Measurements from ENCODE around the gene ARRDC4.
"Not testable (repeated sequence)": the region's sequence is repeated elsewhere in the genome, so short reads cannot be mapped to it uniquely, and the experiment has no call there.

ARRDC4 gene

GRCh38 chr15:97976129-97976528, 15.6 kb downstream of the ARRDC4 start:
- H3K36me3 Mint-ChIP-seq (ENCODE audit: insufficient read depth), result no peaks in the 10 kb centered on the region
- DNase-seq (ENCODE audit: low spot score in 2 of 2), result no peak
- H3K4me1 Mint-ChIP-seq, result no peaks in the 10 kb centered on the region
- no peak overlapping the region for H3K27ac Mint-ChIP-seq (ENCODE audit: low read depth)
- peaks cover 4% of the 10 kb centered on the region for H3K9me3 Mint-ChIP-seq
- no peak for ATAC-seq (replicated peaks; ENCODE audit: extremely low read depth, poor library complexity, severe bottlenecking)
- H3K27me3 Mint-ChIP-seq, result no peaks in the 10 kb centered on the region
- no peak overlapping the region for H3K4me3 Mint-ChIP-seq

DNA sequence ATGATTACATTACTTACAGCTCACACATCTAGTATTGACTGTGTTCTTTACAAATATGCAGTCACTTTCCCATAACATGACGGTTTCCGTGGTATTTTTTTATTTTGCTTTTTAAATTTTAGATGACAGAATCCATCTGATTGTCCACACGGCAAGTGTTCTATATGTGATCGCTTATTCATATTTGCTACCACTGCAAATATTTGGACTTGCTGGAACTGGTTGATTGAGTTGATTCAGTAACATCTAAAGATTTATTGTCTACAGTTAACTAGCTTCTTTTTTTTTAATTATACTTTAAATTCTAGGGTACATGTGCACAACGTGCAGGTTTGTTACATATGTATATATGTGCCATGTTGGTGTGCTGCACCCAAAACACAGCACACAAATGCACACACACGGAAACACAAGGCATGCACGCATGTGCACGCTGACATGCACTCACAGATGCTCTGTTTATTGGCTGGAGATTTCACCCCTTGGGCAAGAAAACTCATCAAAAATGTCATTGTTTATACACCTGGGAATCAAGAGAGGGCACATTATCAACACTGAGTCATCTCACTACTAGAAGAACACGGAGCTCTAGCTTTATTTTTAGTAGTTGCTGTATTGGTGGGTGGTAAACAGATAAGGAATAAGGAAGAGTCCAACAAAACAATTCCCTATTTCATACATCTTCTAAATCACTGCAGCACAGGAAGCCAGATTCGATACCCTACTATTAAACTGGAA, 16.4 kb downstream of the ARRDC4 start:
- H3K27me3 Mint-ChIP-seq, result no peaks in the 10 kb centered on the region
- H3K27ac Mint-ChIP-seq (ENCODE audit: low read depth), result no peak overlapping the region
- no peaks in the 10 kb centered on the region for H3K9me3 Mint-ChIP-seq
- DNase-seq (ENCODE audit: low spot score in 2 of 2) (no peak), ATAC-seq (replicated peaks; ENCODE audit: extremely low read depth, poor library complexity, severe bottlenecking) (no peak)
- no peak overlapping the region for H3K4me3 Mint-ChIP-seq
- no peaks in the 10 kb centered on the region for H3K4me1 Mint-ChIP-seq
- no peaks in the 10 kb centered on the region for H3K36me3 Mint-ChIP-seq (ENCODE audit: insufficient read depth)

- no peaks in the 10 kb centered on the region for H3K4me1 Mint-ChIP-seq
- no peak overlapping the region for H3K4me3 Mint-ChIP-seq
- H3K36me3 Mint-ChIP-seq (ENCODE audit: insufficient read depth), result no peaks in the 10 kb centered on the region
- no peak overlapping the region for H3K27ac Mint-ChIP-seq (ENCODE audit: low read depth)
- DNase-seq (ENCODE audit: low spot score in 2 of 2) (no peak), ATAC-seq (replicated peaks; ENCODE audit: extremely low read depth, poor library complexity, severe bottlenecking) (no peak)
- no peaks in the 10 kb centered on the region for H3K27me3 Mint-ChIP-seq
- no peaks in the 10 kb centered on the region for H3K9me3 Mint-ChIP-seq
Measured at GRCh38 chr15:97977734-97978133, 17.2 kb downstream of the ARRDC4 start.

DNA sequence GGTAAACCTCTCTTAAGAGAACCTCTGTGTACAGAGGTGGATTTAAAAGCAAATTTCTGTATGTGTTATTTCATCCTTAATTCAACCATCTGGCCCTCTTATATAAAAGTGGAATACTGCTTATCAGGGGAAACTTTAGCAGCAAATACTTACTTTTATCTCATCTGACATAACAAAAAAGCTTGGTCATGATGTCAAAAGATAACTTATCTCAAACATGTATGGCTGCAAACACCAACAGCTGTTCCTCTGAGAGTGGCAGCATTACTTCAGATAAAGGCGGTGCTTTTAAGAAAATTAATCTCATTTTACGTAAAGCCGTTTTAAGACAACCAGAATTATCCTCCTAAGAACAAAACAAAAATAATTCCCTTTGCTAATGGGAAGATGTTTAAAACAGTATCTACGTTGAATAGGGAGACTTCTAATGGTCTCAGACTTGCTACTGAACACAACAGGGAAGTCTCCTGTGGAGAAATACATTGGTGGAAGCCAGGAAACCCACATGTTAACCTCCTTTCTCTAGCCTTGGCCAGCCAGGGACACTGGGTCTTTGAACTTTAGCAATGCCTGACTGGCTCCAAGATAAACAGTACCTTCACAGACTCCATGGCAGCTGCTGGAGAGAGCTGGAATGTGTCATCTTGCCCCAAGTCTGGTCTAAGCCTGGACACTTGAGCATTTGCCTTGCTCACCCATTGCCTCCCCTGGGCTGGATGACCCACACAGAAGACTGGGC, 18.1 kb downstream of the ARRDC4 start:
- no peak for DNase-seq (ENCODE audit: low spot score in 2 of 2)
- H3K4me3 Mint-ChIP-seq, result no peak overlapping the region

DNA sequence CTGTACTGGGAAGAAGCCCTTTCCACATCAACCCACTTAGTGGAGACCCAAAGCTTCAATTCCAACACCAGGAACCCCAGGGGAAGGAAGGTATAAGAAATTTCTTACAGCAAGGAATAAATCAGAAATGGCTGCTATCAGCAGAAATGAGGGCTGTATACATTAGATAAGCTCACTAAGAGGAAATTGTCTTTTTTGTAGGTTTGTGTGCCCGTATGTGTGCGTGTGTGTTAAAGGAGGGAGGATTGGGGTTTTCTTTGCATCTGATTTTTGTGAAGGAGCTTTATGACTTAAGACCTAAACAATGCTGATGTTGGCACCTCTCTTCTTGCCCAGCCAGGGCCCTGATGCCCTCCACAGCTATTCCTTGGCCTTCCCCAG, 18.6 kb downstream of the ARRDC4 start:
- Mint-ChIP-seq H3K9me3 (no peaks in the 10 kb centered on the region), H3K4me1 (no peaks in the 10 kb centered on the region), H3K27me3 (no peaks in the 10 kb centered on the region), H3K36me3 (ENCODE audit: insufficient read depth) (no peaks in the 10 kb centered on the region), H3K27ac (ENCODE audit: low read depth) (no peak overlapping the region), H3K4me3 (no peak overlapping the region)
- ATAC-seq (replicated peaks; ENCODE audit: extremely low read depth, poor library complexity, severe bottlenecking) (no peak), DNase-seq (ENCODE audit: low spot score in 2 of 2) (no peak)

More for the DNA sequence above, 18.1 kb downstream of the ARRDC4 start:
- Mint-ChIP-seq H3K9me3 (no peaks in the 10 kb centered on the region), H3K27me3 (no peaks in the 10 kb centered on the region), H3K4me1 (no peaks in the 10 kb centered on the region), H3K27ac (ENCODE audit: low read depth) (no peak overlapping the region), H3K36me3 (ENCODE audit: insufficient read depth) (no peaks in the 10 kb centered on the region)
- ATAC-seq (replicated peaks; ENCODE audit: extremely low read depth, poor library complexity, severe bottlenecking), result no peak

DNA sequence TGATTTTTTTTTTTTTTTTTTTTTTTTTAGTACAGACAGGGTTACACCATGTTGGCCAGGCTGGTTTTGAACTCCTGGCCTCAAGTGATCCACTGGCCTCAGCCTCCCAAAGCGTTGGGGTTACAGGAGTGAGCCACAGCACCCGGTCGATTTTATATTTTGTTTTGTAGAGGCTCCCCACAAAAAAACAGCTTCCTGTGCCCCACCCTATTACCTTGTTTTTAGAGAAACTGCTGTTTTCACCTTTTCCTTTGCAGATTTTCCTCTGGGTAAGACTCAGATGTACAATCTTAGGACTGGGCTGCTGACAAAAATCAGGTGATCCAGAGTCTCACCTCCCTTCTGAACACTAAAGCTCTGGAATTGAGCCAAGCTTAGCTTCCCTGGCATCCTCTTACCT, 20.6 kb downstream of the ARRDC4 start:
- ATAC-seq (replicated peaks; ENCODE audit: extremely low read depth, poor library complexity, severe bottlenecking) (no peak), DNase-seq (ENCODE audit: low spot score in 2 of 2) (no peak)
- Mint-ChIP-seq H3K27me3 (no peaks in the 10 kb centered on the region), H3K36me3 (ENCODE audit: insufficient read depth) (no peaks in the 10 kb centered on the region), H3K4me3 (no peak overlapping the region), H3K4me1 (no peaks in the 10 kb centered on the region), H3K9me3 (peaks cover 4% of the 10 kb centered on the region), H3K27ac (ENCODE audit: low read depth) (no peak overlapping the region)

DNA sequence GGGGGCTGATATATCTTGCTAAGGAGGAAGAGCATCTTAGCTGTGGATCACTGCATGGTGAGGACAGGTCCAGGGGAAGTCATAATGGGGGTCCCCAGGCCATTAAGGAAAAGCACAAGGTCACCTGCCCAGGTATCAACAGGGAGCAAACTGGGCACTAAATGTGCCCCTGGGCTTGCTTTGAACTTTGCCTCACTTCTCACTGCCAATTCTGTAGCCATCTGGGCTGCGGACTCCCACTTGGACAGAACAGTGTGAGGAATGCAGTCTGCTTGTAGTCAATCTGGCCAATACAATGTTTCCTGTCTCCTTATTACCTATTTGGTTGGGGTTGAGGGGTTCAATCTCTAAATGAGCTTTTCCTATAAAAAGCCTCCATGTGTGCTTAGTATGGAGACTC, 21.3 kb downstream of the ARRDC4 start:
- no peak overlapping the region for H3K27ac Mint-ChIP-seq (ENCODE audit: low read depth)
- no peaks in the 10 kb centered on the region for H3K36me3 Mint-ChIP-seq (ENCODE audit: insufficient read depth)
- no peak overlapping the region for H3K4me3 Mint-ChIP-seq
- H3K27me3 Mint-ChIP-seq, result no peaks in the 10 kb centered on the region
- H3K9me3 Mint-ChIP-seq, result peaks cover 10% of the 10 kb centered on the region
- ATAC-seq (replicated peaks; ENCODE audit: extremely low read depth, poor library complexity, severe bottlenecking) (no peak), DNase-seq (ENCODE audit: low spot score in 2 of 2) (no peak)
- H3K4me1 Mint-ChIP-seq, result no peaks in the 10 kb centered on the region

DNA sequence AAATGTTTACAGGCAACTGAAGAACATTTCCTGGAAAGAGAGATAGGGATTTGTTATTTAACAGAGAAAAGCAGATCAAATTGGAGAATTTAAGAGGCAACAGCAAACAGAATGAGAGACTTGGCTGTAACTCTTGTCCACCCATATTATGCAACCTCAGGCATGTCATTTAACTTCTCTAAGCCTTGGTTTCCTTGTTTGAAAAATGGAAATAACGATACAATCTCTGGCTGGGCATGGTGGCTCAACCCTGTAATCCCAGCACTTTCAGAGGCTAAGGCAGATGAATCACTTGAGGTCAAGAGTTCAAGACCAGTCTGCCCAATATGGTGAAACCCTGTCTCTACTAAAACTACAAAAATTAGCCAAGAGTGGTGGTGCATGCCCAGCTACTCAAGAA, 23.7 kb downstream of the ARRDC4 start:
- ATAC-seq (replicated peaks; ENCODE audit: extremely low read depth, poor library complexity, severe bottlenecking), result no peak
- no peak overlapping the region for H3K4me3 Mint-ChIP-seq

GRCh38 chr15:97985979-97986378, 25.5 kb downstream of the ARRDC4 start:
- not testable (repeated sequence) for ATAC-seq (replicated peaks; ENCODE audit: extremely low read depth, poor library complexity, severe bottlenecking); DNase-seq (ENCODE audit: low spot score in 2 of 2); H3K27ac Mint-ChIP-seq (ENCODE audit: low read depth); H3K27me3 Mint-ChIP-seq; H3K36me3 Mint-ChIP-seq (ENCODE audit: insufficient read depth); H3K4me3 Mint-ChIP-seq; H3K4me1 Mint-ChIP-seq
- H3K9me3 Mint-ChIP-seq, result peaks cover 25% of the 10 kb centered on the region

More for the DNA sequence above, 23.7 kb downstream of the ARRDC4 start:
- Mint-ChIP-seq H3K4me1 (no peaks in the 10 kb centered on the region), H3K36me3 (ENCODE audit: insufficient read depth) (no peaks in the 10 kb centered on the region), H3K27me3 (no peaks in the 10 kb centered on the region), H3K9me3 (peaks cover 17% of the 10 kb centered on the region), H3K27ac (ENCODE audit: low read depth) (no peak overlapping the region)
- DNase-seq (ENCODE audit: low spot score in 2 of 2), result no peak

DNA sequence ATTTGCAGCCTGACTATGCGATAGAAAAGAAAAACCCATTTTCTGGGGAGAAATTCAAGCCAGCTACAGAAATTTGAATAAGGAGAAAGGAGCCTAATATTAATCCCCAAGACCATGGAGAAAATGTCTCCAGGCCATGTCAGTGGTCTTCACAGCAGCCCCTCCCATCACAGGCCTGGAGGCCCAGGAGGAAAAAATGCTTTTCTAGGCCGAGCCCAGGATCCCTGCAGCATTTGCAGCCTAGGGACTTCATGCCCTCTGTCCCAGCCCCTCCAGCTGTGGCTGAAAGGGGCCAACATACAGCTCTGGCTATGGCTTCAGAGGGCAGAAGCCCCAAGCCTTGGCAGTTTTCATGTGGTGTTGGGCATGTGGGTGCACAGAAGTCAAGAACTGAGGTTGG, 26.3 kb downstream of the ARRDC4 start:
- DNase-seq (ENCODE audit: low spot score in 2 of 2) (no peak), ATAC-seq (replicated peaks; ENCODE audit: extremely low read depth, poor library complexity, severe bottlenecking) (no peak)
- Mint-ChIP-seq H3K4me1 (no peaks in the 10 kb centered on the region), H3K27me3 (no peaks in the 10 kb centered on the region), H3K36me3 (ENCODE audit: insufficient read depth) (no peaks in the 10 kb centered on the region), H3K9me3 (peaks cover 27% of the 10 kb centered on the region), H3K27ac (ENCODE audit: low read depth) (no peak overlapping the region), H3K4me3 (no peak overlapping the region)

- Mint-ChIP-seq H3K4me1 (no peaks in the 10 kb centered on the region), H3K27ac (ENCODE audit: low read depth) (no peak overlapping the region), H3K27me3 (no peaks in the 10 kb centered on the region), H3K36me3 (ENCODE audit: insufficient read depth) (no peaks in the 10 kb centered on the region), H3K4me3 (no peak overlapping the region), H3K9me3 (peaks cover 27% of the 10 kb centered on the region)
- ATAC-seq (replicated peaks; ENCODE audit: extremely low read depth, poor library complexity, severe bottlenecking), result no peak
- DNase-seq (ENCODE audit: low spot score in 2 of 2), result no peak
Measured at GRCh38 chr15:97989299-97989698, 28.8 kb downstream of the ARRDC4 start.

DNA sequence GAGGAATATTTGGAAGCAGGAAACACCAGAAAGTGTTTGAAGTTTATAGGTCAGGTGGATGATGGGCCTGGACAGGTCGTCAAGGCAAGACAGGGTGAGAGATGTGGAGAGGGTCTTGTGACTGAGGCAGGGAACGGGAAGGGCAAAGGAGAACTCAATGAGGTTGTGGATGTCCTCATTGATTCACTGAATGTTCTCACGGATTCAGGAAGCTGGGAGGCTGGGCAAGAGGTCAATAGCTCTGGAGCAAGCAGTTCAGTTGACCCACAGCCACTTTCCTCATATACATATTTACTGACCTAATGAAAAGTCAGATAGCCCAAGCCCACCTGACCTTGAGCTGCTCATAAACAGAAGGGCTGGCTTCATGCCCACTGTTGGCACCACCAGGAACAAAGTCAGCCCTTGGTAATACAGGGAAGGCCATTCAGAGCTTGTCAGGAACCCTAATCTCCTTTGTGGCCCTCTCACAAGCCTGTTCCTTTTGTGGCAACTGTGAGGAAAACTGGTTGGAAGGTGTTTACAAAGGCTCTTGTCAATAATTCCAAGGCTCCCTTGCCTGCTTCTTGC, 31.6 kb downstream of the ARRDC4 start:
- H3K9me3 Mint-ChIP-seq, result peaks cover 22% of the 10 kb centered on the region
- H3K27me3 Mint-ChIP-seq, result no peaks in the 10 kb centered on the region
- H3K36me3 Mint-ChIP-seq (ENCODE audit: insufficient read depth), result no peaks in the 10 kb centered on the region
- no peak overlapping the region for H3K4me3 Mint-ChIP-seq
- no peak overlapping the region for H3K27ac Mint-ChIP-seq (ENCODE audit: low read depth)
- peaks cover 7% of the 10 kb centered on the region for H3K4me1 Mint-ChIP-seq
- no peak for DNase-seq (ENCODE audit: low spot score in 2 of 2)
- ATAC-seq (replicated peaks; ENCODE audit: extremely low read depth, poor library complexity, severe bottlenecking), result no peak

GRCh38 chr15:97992823-97993222, 32.3 kb downstream of the ARRDC4 start:
- Mint-ChIP-seq H3K4me1 (peaks cover 7% of the 10 kb centered on the region), H3K36me3 (ENCODE audit: insufficient read depth) (no peaks in the 10 kb centered on the region), H3K4me3 (no peak overlapping the region), H3K27ac (ENCODE audit: low read depth) (no peak overlapping the region), H3K27me3 (no peaks in the 10 kb centered on the region), H3K9me3 (peaks cover 21% of the 10 kb centered on the region)
- DNase-seq (ENCODE audit: low spot score in 2 of 2), result no peak
- no peak for ATAC-seq (replicated peaks; ENCODE audit: extremely low read depth, poor library complexity, severe bottlenecking)
